GM12878 (cell line): Measurements from ENCODE around the gene DNASE2. TPM values are rescaled to one million over a fixed set of nuclear protein-coding genes. Genes with fewer than 3 reads are reported as not detected.

ENCODE experiments used
- ATAC-seq: fragments of 200-7000 bp; cut with Tn5 transposase; 3 replicates; pipeline ENCODE4 v1.9.1; 2020; ENCODE audit warnings: mild to moderate bottlenecking, moderate library complexity
- BruUV-seq: library from RNA; stranded (reverse); fragments of 400-500 nt; replicated peaks from 2 replicates; lab custom pipeline; 2021; lab: Mats Ljungman, UMichigan
- CTCF ChIA-PET: fragments of 300-600 bp; sonication (Branson Sonifier 250); formaldehyde crosslinking; extraction: SDS; loops from one replicate; lab custom pipeline; 2021; ENCODE audit warnings: inconsistent platforms; lab: Yijun Ruan, JAX
- POLR2A ChIA-PET: fragments of 350-600 bp; formaldehyde crosslinking; extraction: SDS; loops from one replicate; lab custom pipeline; 2021; ENCODE audit warnings: inconsistent platforms; lab: Charles Lee
- RAD21 ChIA-PET: fragments of 300-600 bp; sonication (Branson Sonifier 250); formaldehyde crosslinking; loops from one replicate; lab custom pipeline; 2023; ENCODE audit warnings: antibody characterized with exemption; ENCODE audit not compliant: unreplicated experiment; lab: Charles Lee
- SMC1A ChIA-PET: fragments of 300-600 bp; sonication (Branson Sonifier 250); formaldehyde crosslinking; loops from one replicate; lab custom pipeline; 2023; ENCODE audit not compliant: unreplicated experiment, uncharacterized antibody; lab: Charles Lee
- DNase-seq: peaks from one replicate; pipeline ENCODE4 v3.0.0-alpha.2; 2011; ENCODE audit warnings: low read depth, low spot score
- FAIRE-seq: peaks from 3 replicates; lab custom pipeline; 2011; peaks lifted over from hg19 to GRCh38; lab: Jason Lieb, UNC
- H2AFZ ChIP-seq: 2 replicates; pipeline ENCODE4 v1.6.0; 2011; ENCODE audit warnings: low read depth, low read length, control low read depth; ENCODE audit not compliant: control insufficient read depth
- H3K27ac ChIP-seq: 2 replicates; pipeline ENCODE4 v1.5.1; 2011; ENCODE audit warnings: control low read depth; ENCODE audit not compliant: control insufficient read depth, insufficient read depth
- H3K27me3 ChIP-seq, 2 experiments: replicated peaks in 1 of 2; 2 replicates each; pipeline versions ENCODE4 v1.6.0 to v1.6.1; 2011; ENCODE audit warnings: low read length in 1 of 2; ENCODE audit not compliant: control insufficient read depth in 2 of 2, insufficient read depth in 2 of 2
- H3K36me3 ChIP-seq, 2 experiments: 2 replicates each; pipeline ENCODE4 v1.5.1; 2011; ENCODE audit warnings: low read length in 1 of 2; ENCODE audit not compliant: control insufficient read depth in 2 of 2, insufficient read depth in 2 of 2
- H3K4me1 ChIP-seq: 2 replicates; pipeline ENCODE4 v1.6.1; 2011; ENCODE audit warnings: mild to moderate bottlenecking, low read length, moderate library complexity, mixed read lengths; ENCODE audit not compliant: control insufficient read depth, insufficient read depth
- H3K4me2 ChIP-seq: 2 replicates; pipeline ENCODE4 v1.6.0; 2011; ENCODE audit warnings: control low read depth; ENCODE audit not compliant: control insufficient read depth, insufficient read depth
- H3K4me3 ChIP-seq: fragments of 200-600 bp; sonication (generic); 2 replicates; pipeline ENCODE4 v1.5.1; 2016
- H3K79me2 ChIP-seq: 2 replicates; pipeline ENCODE4 v1.6.0; 2011; ENCODE audit warnings: low read length; ENCODE audit not compliant: control insufficient read depth, insufficient read depth
- H3K9ac ChIP-seq: 2 replicates; pipeline ENCODE4 v1.8.0; 2011; ENCODE audit warnings: low read length, control low read depth, mixed read lengths; ENCODE audit not compliant: control insufficient read depth, insufficient read depth
- H3K9me3 ChIP-seq: replicated peaks from 3 replicates; pipeline ENCODE4 v1.5.1; 2011; ENCODE audit warnings: mild to moderate bottlenecking, low read length; ENCODE audit not compliant: control insufficient read depth, insufficient read depth
- H4K20me1 ChIP-seq: 2 replicates; pipeline ENCODE4 v1.6.0; 2011; ENCODE audit not compliant: control insufficient read depth, insufficient read depth
- E2F4 ChIP-seq: IDR thresholded peaks from 2 replicates; pipeline ENCODE4 v1.6.1; 2012; ENCODE audit warnings: low read depth, low read length, improper control_type of control experiment
- EZH2 ChIP-seq: IDR thresholded peaks from 2 replicates; pipeline ENCODE4 v1.6.1; 2012; ENCODE audit warnings: low read depth, mild to moderate bottlenecking, control low read depth, inconsistent platforms, low read length, borderline replicate concordance; ENCODE audit not compliant: control insufficient read depth
- LARP7 ChIP-seq: fragments of 450-650 bp; IDR thresholded peaks from 2 replicates; pipeline ENCODE4 v1.6.1; 2017; ENCODE audit warnings: mild to moderate bottlenecking
- TAF1 ChIP-seq: IDR thresholded peaks from 2 replicates; pipeline ENCODE4 v1.6.1; 2011; ENCODE audit warnings: mild to moderate bottlenecking, low read depth, low read length, borderline replicate concordance
- WGBS: methylation state at CpG from one replicate; pipeline ENCODE4 v1.1.6; 2016; ENCODE audit warnings: low lambda C conversion rate; ENCODE audit not compliant: insufficient replicate concordance, insufficient coverage; ENCODE audit errors: missing lambda C conversion rate; 5-methylcytosine and 5-hydroxymethylcytosine counted together
- in situ Hi-C: fragments of 300-500 bp; cut with MboI; formaldehyde crosslinking; loops from 9 replicates; pipeline ENCODE4 v1.14.3; 2018; ENCODE audit warnings: mixed read lengths
- intact Hi-C: fragments of 100-400 bp; cut with micrococcal nuclease; formaldehyde crosslinking; loops from one replicate; pipeline ENCODE4 v1.14.2; 2022; ENCODE audit not compliant: unreplicated experiment
- polyA plus RNA-seq, 11 experiments: library from polyadenylated mRNA; depleted of rRNA in 4 of 11; unstranded in 6 of 11; stranded (reverse) in 5 of 11; fragments of >200 nt; fragmentation: Nextera tagmentation in 4 of 11; fragmentation: Illumina TruSeq in 1 of 11; extraction: Ambion mirVana in 4 of 11; extraction: Trizol in 1 of 11; gene quantifications; 1 replicate in 1 of 11; 2 replicates in 10 of 11; pipeline versions ENCODE4 v1.2.1 to v1.2.3, GENCODE V29; 2011 to 2016; ENCODE audit warnings: inconsistent platforms in 2 of 11, missing spikeins in 2 of 11, low read depth in 1 of 11
- total RNA-seq, 4 experiments: library from RNA; depleted of rRNA in 3 of 4; stranded (reverse); fragments of >200 nt in 3 of 4; fragmentation: Illumina TruSeq in 1 of 4; extraction: Trizol in 1 of 4; gene quantifications; 2 replicates each; pipeline versions ENCODE4 v1.2.1 to v1.2.3, GENCODE V29; 2013 to 2021

The DNASE2 gene
- total and polyA plus RNA-seq, 10 of the 15 experiments (the other 5 are each of a cell fraction or from before 2014, with no cell fraction given): 4.9 to 32.1 (median 22.0) TPM

GRCh38 chr19:12882589-12882988 is 1.3 kb upstream of the DNASE2 start:
- RAD21 ChIA-PET: interaction anchor here (2.2 to 2.3 kb wide), 2 partner anchors 8 to 17 kb away, joined by 12 to 21 read pairs; partner anchors contain the start of gene GCDH
- in situ Hi-C loops (loop anchor here (10.0 kb wide), 1 partner anchor 212 kb away; no protein-coding TSS in a partner anchor), intact Hi-C loops (no loop called here)
- WGBS: 50% methylated on average over 3 of the region's 3 CpGs
- peaks cover 0 to 4% of the 10 kb centered on the region in 2 experiments; a peak in 2 of 4 replicates for H3K36me3 ChIP-seq
- FAIRE-seq (no peak), ATAC-seq (no peak), DNase-seq (no peak)
- no peaks in the 10 kb centered on the region for H4K20me1 ChIP-seq
- H3K79me2 ChIP-seq: peaks cover 4% of the 10 kb centered on the region; the same call in 1 of the 2 replicates
- no peak overlapping the region for H3K9ac ChIP-seq
- no peak overlapping the region for H3K27ac ChIP-seq
- no peak for TF ChIP-seq LARP7
- TF ChIP-seq E2F4: no peak
- TF ChIP-seq EZH2: no peak
- TF ChIP-seq TAF1: no peak
- no peaks in the 10 kb centered on the region; a peak in 1 of 4 replicates for H3K27me3 ChIP-seq
- POLR2A ChIA-PET: interaction anchor here (0.6 to 3.3 kb wide), 6 partner anchors 8 to 265 kb away, joined by 3 to 35 read pairs (median 7); partner anchors contain the start of genes CALR and GCDH
- SMC1A ChIA-PET: interaction anchor here (0.6 to 4.1 kb wide), 6 partner anchors 9 to 237 kb away, joined by 3 to 23 read pairs (median 4); partner anchors contain the start of genes CALR and GCDH
- no peak overlapping the region for H2AFZ ChIP-seq
- no peak overlapping the region for H3K4me2 ChIP-seq
- H3K4me3 ChIP-seq: no peak overlapping the region
- peaks cover 16% of the 10 kb centered on the region for H3K4me1 ChIP-seq
- CTCF ChIA-PET: interaction anchor here (0.8 to 13.2 kb wide), 9 partner anchors 7 to 116 kb away, joined by 3 to 182 read pairs (median 5); partner anchors contain the start of genes FARSA and GCDH
- peaks cover 7% of the 10 kb centered on the region for H3K9me3 ChIP-seq
- no TSS peak for BruUV-seq
